ENCODE measurements around the gene CALCOCO1.

GRCh38 chr12:53660041-53660440 lies 67.2 kb downstream of the CALCOCO1 start:
- no peak for TF ChIP-seq THAP7 (CRISPR knock-in tag; IDR thresholded peaks at IDR 0.05)
- no peak for TF ChIP-seq JDP2 (CRISPR knock-in tag; IDR thresholded peaks at IDR 0.05; ENCODE audit: borderline replicate concordance)
- no peak for TF ChIP-seq CTCF (CRISPR knock-in tag; IDR thresholded peaks at IDR 0.05)
- TF ChIP-seq AHDC1 (CRISPR knock-in tag; IDR thresholded peaks at IDR 0.05; ENCODE audit: borderline replicate concordance) = no peak
- TF ChIP-seq GABPA (IDR thresholded peaks at IDR 0.05; ENCODE audit: low read depth, low read length) = no peak
- no peak for TF ChIP-seq GABPA (CRISPR knock-in tag; IDR thresholded peaks at IDR 0.05; ENCODE audit: low read depth)
- no peak for TF ChIP-seq ARNTL (CRISPR knock-in tag; IDR thresholded peaks at IDR 0.05)
- TF ChIP-seq TEF (CRISPR knock-in tag; IDR thresholded peaks at IDR 0.05) = no peak
- no peak for TF ChIP-seq ZBTB34 (CRISPR knock-in tag; IDR thresholded peaks at IDR 0.05)

Data from HepG2 (cell line).